ENCODE measurements around the gene REC8.

REC8 gene, protein sequence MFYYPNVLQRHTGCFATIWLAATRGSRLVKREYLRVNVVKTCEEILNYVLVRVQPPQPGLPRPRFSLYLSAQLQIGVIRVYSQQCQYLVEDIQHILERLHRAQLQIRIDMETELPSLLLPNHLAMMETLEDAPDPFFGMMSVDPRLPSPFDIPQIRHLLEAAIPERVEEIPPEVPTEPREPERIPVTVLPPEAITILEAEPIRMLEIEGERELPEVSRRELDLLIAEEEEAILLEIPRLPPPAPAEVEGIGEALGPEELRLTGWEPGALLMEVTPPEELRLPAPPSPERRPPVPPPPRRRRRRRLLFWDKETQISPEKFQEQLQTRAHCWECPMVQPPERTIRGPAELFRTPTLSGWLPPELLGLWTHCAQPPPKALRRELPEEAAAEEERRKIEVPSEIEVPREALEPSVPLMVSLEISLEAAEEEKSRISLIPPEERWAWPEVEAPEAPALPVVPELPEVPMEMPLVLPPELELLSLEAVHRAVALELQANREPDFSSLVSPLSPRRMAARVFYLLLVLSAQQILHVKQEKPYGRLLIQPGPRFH

GRCh38 chr14:24171422-24172260 lies at the start of gene REC8:
REC8 (plus strand) TSS chr14:24172080; CDS start chr14:24172553, 473 bp downstream.
- DNase-seq = peak; percentile 77

DNA sequence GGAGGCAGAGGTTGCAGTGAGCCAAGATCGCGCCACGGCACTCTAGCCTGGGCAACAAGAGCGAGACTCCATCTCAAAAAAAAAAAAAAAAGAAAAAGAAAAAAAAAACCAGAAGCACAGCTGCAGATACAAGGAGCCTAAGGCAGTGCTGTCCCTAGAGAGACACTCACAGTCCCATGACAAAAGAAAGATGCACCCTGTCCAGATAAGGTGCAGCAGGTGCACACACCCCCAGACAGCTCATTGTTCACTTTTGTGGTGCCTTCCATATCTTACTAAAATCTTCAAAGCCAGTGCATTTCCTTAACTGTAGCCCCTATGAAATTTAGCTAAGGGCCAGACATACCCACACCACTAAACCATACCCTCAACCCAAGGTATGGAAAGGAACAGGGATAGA lies 49.5 kb upstream of the REC8 start:
- DNase-seq = no peak

- no peak for DNase-seq
Observed at GRCh38 chr14:24122898-24123297, 49.0 kb upstream of the REC8 start.

- no peak for DNase-seq
Observed at GRCh38 chr14:24123424-24124417, 48.2 kb upstream of the REC8 start.

GRCh38 chr14:24126939-24127338 lies 44.9 kb upstream of the REC8 start:
- no peak for DNase-seq

DNA sequence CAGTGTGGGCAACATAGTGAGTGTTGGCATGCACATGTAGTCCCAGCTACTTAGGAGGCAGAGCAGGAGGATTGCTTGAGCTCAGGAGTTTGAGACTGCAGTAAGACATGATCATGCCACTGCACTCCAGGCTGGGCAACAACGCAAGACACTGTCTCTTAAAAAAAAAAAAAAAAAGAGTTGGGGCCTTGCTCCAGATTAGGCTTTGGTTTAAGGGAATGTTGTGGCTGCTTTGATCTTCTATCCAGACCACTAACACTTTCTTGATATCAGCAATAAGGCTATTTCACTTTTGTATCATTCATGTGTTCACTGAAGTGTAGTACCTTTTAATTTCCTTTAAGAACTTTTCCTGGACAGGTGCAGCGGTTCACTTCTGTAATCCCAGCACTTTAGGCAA lies 44.2 kb upstream of the REC8 start:
- no peak for DNase-seq

GRCh38 chr14:24129410-24129998 lies 42.4 kb upstream of the REC8 start:
- DNase-seq = no peak

DNA sequence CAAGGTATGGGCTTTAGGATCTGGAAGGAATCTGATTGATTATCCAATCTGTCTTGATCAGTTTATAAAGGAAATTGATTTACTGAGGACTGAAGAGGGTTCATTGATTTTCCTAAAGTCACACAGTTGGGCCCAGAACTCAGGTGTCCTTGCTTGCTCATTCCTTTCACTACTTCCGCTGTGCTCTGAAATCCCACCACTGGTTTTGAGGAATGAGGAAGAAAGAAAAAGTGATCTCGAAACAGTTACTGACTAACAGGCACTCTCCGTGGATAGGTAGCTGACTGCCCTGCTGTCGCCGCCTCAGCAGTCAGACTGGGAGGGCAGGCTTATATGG lies 41.5 kb upstream of the REC8 start, which contains the start of gene FITM1:
FITM1 (plus strand) TSS at position 280 of the 337 bp plus-strand sequence. CDS start 905 bp downstream, outside the sequence.
- no peak for DNase-seq

DNA sequence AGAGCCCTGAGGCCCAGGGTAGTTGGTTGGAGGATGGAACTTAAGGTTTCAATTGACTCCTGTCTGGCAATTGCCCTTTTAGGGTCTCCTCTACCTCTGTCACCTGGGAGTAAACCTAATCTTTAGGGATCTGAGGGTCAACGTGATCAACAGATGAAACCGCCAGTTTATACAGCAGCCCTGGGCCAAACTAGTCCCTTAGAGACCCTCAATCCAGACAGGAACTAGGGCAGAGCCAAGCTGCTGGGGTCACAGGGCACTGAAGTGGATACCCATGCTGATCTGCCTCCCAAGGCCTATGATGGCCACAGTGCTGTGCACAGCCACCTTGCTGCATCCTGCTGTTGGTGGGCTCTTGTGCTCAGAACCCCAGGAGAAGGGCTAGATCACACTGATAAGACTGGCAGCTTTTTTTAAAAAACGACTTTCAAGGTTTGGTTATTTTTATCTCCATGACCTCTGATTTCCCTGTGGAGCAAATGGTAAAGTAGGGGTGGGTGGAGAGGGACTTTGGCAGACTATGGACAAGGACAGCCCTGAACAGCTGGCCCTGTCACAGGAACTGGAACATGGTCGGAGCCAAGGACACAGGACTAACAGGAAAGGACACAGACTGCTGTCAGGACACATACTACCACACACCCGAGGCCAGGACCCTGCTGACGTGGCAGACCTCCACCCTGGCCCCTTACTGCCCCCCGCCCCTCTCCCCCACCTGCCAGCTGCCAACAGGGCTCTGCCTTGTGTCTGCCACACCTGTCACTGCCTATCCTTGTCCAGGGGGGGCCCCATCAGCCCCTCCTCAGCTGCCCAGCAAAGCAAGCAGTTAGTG lies 40.9 kb upstream of the REC8 start:
- DNase-seq = no peak

DNA sequence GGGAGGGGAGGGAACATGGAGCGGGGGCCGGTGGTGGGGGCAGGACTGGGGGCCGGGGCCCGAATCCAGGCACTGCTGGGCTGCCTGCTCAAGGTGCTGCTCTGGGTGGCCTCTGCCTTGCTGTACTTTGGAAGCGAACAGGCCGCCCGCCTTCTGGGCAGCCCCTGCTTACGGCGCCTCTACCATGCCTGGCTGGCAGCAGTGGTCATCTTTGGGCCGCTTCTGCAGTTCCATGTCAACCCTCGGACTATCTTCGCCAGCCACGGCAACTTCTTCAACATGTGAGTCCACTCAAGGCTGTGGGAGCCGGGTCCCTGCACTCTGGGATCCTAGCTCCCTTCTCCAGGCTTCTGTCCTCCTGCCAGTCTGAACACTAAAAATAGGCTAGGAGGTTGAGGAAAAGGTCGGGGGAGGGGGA lies 40.3 kb upstream of the REC8 start:
- no peak for DNase-seq

- DNase-seq = no peak
Observed at GRCh38 chr14:24132061-24132685, 39.7 kb upstream of the REC8 start.

DNA sequence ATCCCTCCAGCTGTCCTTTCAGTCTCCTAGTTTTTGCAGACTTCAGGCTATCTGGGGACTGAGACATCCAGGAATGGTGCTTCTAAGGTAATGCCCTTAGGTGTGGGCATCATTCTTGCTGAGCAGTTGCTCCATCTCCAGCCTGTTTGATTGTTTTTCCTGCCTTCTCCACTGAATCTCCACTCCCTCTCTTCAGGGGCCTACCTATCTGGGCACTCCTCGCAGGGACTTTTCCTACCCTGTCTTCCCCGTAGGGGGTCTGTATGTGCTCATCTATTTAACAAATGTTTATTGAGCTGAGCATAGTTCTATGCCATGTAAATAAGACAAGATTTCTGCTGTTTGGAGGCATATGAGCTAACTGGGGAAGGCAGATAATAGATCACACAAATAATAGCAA lies 38.9 kb upstream of the REC8 start:
- DNase-seq = no peak

DNA sequence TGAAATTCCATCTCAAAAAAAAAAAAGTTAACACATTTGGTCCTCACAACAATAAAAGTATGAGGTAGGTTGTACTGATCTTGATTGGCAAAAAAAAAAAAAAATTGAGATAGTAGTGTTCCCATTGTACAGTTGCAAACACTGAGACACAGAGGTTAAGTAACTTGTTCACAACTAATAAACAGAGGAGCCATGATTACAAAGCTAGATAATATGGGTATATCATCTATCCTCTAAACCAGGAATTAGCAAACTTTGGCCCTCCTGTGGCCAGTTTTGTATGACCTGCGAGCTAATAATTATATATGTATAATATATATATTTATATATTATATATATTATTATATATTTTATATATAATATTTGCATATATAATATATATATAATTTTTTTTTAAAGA lies 38.1 kb upstream of the REC8 start:
- no peak for DNase-seq

- no peak for DNase-seq
Observed at GRCh38 chr14:24135584-24135833, 36.4 kb upstream of the REC8 start.

- peak; percentile 77 for DNase-seq
Observed at GRCh38 chr14:24135834-24136683, 35.8 kb upstream of the REC8 start, which contains the start of gene PSME1. PSME1 (plus strand) TSS chr14:24136194; CDS start chr14:24136263, 69 bp downstream.

- no peak for DNase-seq
Observed at GRCh38 chr14:24136684-24137528, 35.0 kb upstream of the REC8 start.

- DNase-seq = no peak
Observed at GRCh38 chr14:24137529-24138395, 34.1 kb upstream of the REC8 start.

All from NCI-H1417 treated with DMSO at 0.1 percent for 48 hours (cell line).